ENCODE data around the gene CCM2. TPM values are rescaled to one million over a fixed set of nuclear protein-coding genes. Genes with fewer than 3 reads are reported as not detected.

Gene CCM2
- total RNA-seq, 1 donor from 2014 or later, result 34.1 TPM

- Mint-ChIP-seq H3K4me1 (peaks cover 2% of the 10 kb centered on the region), H3K27me3 (ENCODE audit: low read depth) (peaks cover 17% of the 10 kb centered on the region), H3K36me3 (no peaks in the 10 kb centered on the region), H3K27ac (peak overlapping the region; percentile 21), H3K4me3 (no peak overlapping the region), H3K9me3 (no peaks in the 10 kb centered on the region)
- TF ChIP-seq CTCF (IDR thresholded peaks at IDR 0.05; ENCODE audit: unreplicated experiment), result no peak
- no peak for DNase-seq (ENCODE audit: low spot score in 2 of 2, unreplicated experiment in 2 of 2)
Observed at GRCh38 chr7:45085619-45086200, 85.7 kb downstream of the CCM2 start.

GRCh38 chr7:45086331-45087065 is 86.5 kb downstream of the CCM2 start:
- H3K4me3 Mint-ChIP-seq, result no peak overlapping the region
- no peak for DNase-seq (ENCODE audit: low spot score in 2 of 2, unreplicated experiment in 2 of 2)
- peaks cover 2% of the 10 kb centered on the region for H3K4me1 Mint-ChIP-seq
- H3K9me3 Mint-ChIP-seq, result no peaks in the 10 kb centered on the region
- no peak for TF ChIP-seq CTCF (IDR thresholded peaks at IDR 0.05; ENCODE audit: unreplicated experiment)
- peaks cover 18% of the 10 kb centered on the region for H3K27me3 Mint-ChIP-seq (ENCODE audit: low read depth)
- no peak overlapping the region for H3K27ac Mint-ChIP-seq
- H3K36me3 Mint-ChIP-seq, result no peaks in the 10 kb centered on the region

GRCh38 chr7:45087301-45088145 is 87.5 kb downstream of the CCM2 start:
- no peak for TF ChIP-seq CTCF (IDR thresholded peaks at IDR 0.05; ENCODE audit: unreplicated experiment)
- Mint-ChIP-seq H3K4me1 (peaks cover 2% of the 10 kb centered on the region), H3K9me3 (no peaks in the 10 kb centered on the region), H3K27me3 (ENCODE audit: low read depth) (peaks cover 28% of the 10 kb centered on the region), H3K36me3 (no peaks in the 10 kb centered on the region), H3K4me3 (peak overlapping the region; percentile 61), H3K27ac (no peak overlapping the region)
- DNase-seq (ENCODE audit: low spot score in 2 of 2, unreplicated experiment in 2 of 2), result no peak

- H3K36me3 Mint-ChIP-seq, result no peaks in the 10 kb centered on the region
Observed at GRCh38 chr7:45088146-45088701, 88.2 kb downstream of the CCM2 start.

More at GRCh38 chr7:45088146-45088701, 88.2 kb downstream of the CCM2 start:
- Mint-ChIP-seq H3K4me3 (peak overlapping the region; percentile 61), H3K27me3 (ENCODE audit: low read depth) (peaks cover 29% of the 10 kb centered on the region), H3K27ac (no peak overlapping the region), H3K4me1 (peaks cover 2% of the 10 kb centered on the region), H3K9me3 (no peaks in the 10 kb centered on the region)
- no peak for DNase-seq (ENCODE audit: low spot score in 2 of 2, unreplicated experiment in 2 of 2)
- no peak for TF ChIP-seq CTCF (IDR thresholded peaks at IDR 0.05; ENCODE audit: unreplicated experiment)
